ENCODE measurements around the gene ENTPD1.

ENTPD1 gene

GRCh38 chr10:95818010-95818409, 62.0 kb downstream of the ENTPD1 start:
- intact Hi-C loops (cut with DNase I): no loop called here

GRCh38 chr10:95818668-95819067, 62.7 kb downstream of the ENTPD1 start:
- DNase-seq: no peak
- intact Hi-C loops (cut with DNase I): no loop called here

More at GRCh38 chr10:95818010-95818409, 62.0 kb downstream of the ENTPD1 start:
- DNase-seq: no peak

DNA sequence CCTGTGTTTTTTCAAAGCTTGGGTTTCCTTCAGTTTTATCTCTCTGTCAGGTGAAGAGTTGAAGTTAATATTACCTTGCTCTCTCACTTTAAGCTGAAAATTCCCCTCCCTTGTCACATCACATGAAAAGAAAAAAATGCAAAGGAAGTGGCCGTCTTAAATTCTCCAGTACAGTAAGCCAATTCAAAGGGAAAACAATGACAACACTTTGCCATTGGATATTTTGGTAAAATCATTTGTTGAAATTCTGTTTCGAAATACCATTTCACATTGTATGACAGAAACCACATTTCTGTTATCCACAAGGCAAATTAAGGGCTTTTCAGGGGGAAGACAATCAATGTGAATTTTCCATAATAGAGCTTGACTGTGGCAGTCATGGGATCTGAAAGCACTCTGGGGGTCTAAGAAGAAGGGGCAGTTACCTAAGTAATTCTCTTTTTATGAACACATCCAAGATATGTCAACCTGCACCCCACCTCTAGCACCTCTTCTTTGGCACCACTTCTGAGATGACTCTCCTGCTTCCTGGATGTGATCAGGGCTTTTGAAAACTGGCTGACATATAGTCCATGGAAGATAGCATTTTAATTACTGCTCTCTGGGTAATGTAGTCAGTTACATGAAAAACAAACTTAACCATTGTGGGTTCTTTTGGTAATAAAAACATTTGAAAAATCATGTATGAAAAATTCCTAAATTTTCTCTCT, 63.8 kb downstream of the ENTPD1 start:
- intact Hi-C loops (cut with DNase I): no loop called here
- no peak for DNase-seq

GRCh38 chr10:95820363-95820762, 64.4 kb downstream of the ENTPD1 start:
- intact Hi-C loops (cut with DNase I): no loop called here
- DNase-seq: no peak

DNA sequence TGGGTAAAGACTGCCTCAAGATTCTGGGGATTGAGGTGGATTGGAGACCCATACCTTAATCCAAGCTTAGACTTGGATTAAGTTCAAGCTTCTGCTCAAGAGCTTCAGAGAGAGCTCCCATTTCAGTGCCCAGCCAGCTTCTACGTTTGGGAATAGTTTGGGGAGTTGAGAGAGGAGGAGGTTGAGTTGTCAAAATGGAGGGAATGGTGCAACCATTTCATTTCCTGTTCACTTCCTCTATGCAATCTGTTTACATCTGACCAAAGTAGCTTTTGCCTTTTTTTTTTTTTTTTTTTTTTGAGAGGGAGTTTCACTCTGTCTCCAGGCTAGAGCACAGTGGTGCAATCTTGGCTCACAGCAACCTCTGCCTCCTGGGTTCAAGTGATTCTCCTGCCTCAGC, 65.8 kb downstream of the ENTPD1 start:
- intact Hi-C loops (cut with DNase I): no loop called here

DNA sequence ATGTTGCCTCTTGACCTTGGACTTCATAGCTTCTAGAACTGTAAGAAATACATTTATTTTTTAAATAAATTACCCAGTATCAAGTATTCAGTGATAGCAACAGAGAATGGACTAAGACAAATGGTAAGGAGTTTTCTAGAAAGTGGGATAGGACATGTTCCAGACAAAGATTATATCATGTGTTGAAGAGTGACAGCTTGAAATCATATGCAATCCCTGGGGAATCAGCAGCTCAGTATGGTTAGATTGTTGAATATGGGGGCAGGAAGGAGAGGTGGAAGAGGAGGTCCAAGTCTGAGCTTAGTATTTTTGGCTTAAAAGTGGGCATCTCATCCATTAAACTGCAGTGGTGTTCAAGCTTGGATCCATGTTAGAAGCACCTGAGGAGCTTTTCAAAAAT, 74.1 kb downstream of the ENTPD1 start:
- DNase-seq: no peak

More for the DNA sequence above, 65.8 kb downstream of the ENTPD1 start:
- no peak for DNase-seq

DNA sequence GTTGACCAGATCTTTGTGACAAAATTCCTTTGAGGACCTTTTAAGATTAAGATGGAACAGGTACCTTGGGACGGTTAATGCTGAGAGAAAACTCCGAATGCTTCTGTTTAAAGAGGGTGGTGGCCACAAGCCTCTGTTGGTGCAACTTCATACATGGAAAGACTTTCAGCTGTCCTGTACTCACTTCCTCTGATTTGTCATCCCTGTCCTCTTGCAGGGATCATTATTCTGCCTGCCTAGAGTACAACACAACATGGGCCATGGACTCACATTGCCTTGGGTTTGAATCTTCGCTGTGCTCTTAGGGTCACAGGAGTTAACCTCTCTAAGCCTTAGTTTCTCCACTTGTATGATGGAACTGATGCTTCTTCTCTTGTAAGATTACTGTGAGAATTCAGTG, 75.1 kb downstream of the ENTPD1 start:
- intact Hi-C loops (cut with DNase I): no loop called here
- DNase-seq: no peak

More for the DNA sequence above, 74.1 kb downstream of the ENTPD1 start:
- intact Hi-C loops (cut with DNase I): no loop called here

- intact Hi-C loops (cut with DNase I): no loop called here
- no peak for DNase-seq
Measured at GRCh38 chr10:95831515-95831914, 75.6 kb downstream of the ENTPD1 start.

GRCh38 chr10:95832216-95833041, 76.5 kb downstream of the ENTPD1 start:
- intact Hi-C loops (cut with DNase I): no loop called here

GRCh38 chr10:95833042-95833610, 77.2 kb downstream of the ENTPD1 start:
- intact Hi-C loops (cut with DNase I): no loop called here
- DNase-seq: no peak

More at GRCh38 chr10:95832216-95833041, 76.5 kb downstream of the ENTPD1 start:
- DNase-seq: no peak

DNA sequence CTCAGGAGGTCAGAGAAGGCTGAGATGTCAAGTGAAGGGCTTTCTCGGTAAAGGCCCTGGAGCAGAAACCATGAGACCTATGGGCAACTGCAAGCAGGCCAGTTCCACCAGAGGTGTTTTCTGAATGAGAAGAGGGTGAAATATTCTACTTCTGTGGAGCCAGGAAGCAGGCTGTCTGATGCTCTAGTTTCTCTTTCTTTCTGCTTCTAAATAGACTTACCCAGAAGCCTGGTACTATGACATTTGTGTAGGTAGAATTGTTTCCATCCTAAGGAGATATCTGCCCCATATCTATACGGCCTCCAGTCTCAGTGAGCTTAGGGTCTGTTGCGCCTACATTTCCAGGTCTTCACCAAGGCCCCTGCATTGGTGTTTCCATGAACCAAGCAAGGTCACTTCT, 78.4 kb downstream of the ENTPD1 start:
- no peak for DNase-seq
- intact Hi-C loops (cut with DNase I): no loop called here

DNA sequence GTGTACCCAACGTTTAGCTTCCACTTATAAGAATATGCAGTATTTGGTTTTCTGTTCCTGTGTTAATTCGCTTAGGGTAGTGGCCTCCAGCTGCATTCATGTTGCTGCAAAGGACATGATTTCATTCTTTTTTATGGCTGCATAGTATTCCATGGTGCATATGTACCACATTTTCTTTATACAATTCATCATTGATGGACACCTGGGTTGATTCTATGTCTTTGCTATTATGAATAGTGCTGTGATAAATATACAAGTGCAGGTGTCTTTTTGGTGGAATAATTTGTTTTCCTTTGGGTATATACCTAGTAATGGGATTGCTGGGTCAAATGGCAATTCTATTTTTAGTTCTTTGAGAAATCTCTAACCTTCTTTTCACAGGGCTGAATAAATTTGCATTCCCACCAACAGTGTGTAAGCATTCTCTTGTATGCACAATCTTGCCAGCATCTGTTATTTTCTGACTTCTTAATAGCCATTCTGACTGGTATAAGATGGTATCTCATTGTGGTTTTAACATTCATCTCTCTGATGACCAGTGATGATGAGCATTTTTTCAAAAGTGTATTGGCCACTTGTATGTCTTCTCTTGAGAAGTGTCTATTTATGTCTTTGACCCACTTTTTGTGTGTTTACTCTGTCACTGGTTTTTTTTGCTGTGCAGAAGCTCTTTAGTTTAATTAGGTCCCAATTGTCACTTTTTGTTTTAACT, 79.3 kb downstream of the ENTPD1 start:
- intact Hi-C loops (cut with DNase I): no loop called here
- DNase-seq: no peak

DNA sequence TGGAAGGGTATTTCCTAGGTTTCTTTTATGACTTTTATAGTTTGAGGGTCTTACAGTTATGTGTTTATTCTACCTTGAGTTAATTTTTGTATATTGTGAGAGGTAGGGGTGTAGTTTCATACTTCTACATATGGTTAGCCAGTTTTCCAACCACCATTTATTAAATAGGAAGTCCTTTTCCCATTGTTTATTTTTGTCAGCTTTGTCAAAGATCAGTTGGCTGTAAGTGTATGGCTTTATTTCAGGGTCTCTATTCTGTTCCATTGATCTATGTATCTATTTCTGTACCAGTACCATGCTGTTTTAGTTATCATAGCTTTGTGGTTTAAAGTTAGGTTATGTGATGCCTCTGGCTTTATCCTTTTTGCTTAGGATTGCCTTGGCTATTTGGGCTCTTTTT, 79.9 kb downstream of the ENTPD1 start:
- intact Hi-C loops (cut with DNase I): no loop called here

DNA sequence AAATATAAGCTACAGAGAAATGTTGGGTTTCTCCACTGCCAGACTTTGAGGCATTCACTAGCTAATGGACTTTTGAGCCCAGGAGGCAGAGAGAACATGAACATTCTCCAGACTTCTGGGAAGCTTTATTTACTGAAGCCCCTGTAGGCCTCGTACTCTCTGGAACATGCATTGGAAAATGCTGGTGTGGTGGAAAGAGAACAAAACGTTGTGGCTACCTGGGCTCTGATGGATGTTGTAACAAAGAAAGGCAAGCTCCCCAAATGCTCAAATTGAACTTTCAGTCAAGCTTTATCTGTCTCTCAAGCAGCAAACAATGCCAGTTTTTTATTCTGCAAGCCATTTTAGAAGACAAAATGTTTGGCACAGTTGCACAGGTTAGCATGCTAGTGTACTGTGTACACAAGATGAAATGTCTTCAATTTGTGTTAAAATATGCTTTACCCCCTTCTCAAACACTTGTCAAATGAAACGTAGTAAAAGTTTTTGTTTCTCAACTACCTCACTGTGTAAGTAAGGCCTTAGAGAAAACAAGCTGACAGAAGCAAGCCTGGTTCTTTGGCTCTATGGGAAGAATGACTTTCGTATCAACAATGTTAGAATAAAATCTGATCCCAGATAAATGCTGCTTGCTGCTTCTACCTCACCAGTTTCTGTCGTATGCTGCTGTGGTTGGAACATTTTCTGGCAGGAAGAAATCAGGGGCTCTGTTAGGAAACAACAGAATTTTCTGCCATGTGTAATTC, 80.8 kb downstream of the ENTPD1 start:
- intact Hi-C loops (cut with DNase I): no loop called here
- DNase-seq: no peak

More for the DNA sequence above, 79.9 kb downstream of the ENTPD1 start:
- no peak for DNase-seq

DNA sequence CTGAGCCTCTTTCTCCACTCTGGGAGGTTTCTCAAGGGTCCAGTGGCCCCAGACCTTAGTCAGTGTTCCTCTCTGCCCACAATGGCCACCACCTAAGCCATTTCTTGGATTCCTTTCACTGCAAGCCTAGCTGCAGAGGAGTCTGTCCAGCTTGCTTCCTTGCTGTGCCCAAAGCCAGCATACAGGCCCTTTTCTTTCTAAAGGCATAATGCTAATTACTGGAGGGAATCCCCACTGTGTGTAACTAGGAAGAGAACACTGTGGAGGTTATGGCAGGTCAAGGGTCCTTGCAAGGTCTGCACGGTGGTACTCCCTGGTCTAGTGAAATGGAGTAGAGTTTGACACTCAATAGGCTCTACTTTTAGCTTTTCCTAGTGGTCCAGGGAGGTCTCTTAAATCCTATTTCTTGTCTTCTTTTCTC, 81.4 kb downstream of the ENTPD1 start:
- intact Hi-C loops (cut with DNase I): no loop called here
- DNase-seq: no peak

DNA sequence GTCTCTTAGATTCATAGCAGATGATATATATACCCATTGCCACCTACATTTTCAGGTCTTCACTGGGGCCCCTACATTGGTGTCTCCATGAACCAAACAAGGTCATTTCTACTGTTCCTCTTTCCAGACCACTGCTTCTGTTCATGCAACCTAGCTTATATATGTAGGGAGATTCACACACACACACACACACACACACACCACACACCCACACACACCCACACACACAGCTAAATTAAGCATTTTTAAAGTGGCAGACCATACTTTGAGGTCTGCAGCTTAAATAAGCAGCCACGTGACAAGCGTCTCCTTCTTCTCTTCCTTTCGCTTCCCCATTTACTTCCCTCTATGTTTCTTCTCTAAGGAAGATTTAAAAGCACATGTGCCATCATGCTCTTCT, 81.8 kb downstream of the ENTPD1 start:
- peak in 17 of 42 donors; percentile 7 to 49 (median 17) for DNase-seq
- intact Hi-C loops (cut with DNase I): no loop called here

GRCh38 chr10:95840121-95840520, 84.2 kb downstream of the ENTPD1 start:
- DNase-seq: no peak
- intact Hi-C loops (cut with DNase I): no loop called here

DNA sequence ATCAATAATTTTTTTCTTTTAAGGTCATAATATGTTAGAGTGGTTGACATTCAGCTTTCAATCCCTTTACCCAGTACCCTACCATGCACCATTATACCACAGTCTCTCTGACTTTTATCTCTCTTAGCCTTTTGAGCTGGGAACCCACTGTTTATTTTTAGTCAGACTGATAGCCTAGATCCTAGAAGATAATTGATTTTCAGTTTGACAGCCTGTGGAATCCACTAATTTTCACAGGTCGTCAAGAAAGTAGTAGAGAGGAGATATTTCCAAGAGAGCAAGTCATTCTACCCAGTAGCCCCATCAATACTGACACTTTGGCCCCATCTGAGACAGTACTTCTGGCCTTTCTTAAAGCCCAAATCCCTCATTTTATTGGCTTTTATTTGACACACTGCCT, 84.7 kb downstream of the ENTPD1 start:
- intact Hi-C loops (cut with DNase I): no loop called here
- DNase-seq: no peak

All from head of caudate nucleus (tissue), 42 donors.